GM19467 (cell line): Measurements from ENCODE around the gene STKLD1.

ENCODE experiments used
- ATAC-seq: cut with Tn5 transposase; IDR thresholded peaks from one replicate; pipeline ENCODE4 v1.9.1; 2021; ENCODE audit warnings: mild to moderate bottlenecking, moderate library complexity; ENCODE audit not compliant: unreplicated experiment

The STKLD1 gene

DNA sequence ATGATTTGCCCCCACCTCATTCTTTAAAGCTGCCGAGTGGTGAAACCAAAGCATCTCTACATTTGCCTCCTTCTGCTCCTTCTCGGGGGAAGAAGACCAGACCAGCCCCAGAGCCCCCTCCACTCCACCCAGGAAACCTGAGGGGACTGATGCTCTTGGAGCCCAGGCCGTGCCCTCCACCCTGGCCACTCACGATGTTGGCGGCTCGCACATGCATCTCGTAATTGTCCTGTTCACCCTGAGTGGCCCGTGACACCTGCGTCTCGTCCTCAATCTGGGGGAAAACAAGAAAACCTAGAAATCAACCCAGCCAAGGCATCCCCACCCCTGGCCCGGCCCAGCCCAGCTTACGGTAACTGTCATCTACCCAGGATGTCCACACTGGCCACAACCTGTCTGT lies 31.2 kb upstream of the STKLD1 start:
- no peak for ATAC-seq

DNA sequence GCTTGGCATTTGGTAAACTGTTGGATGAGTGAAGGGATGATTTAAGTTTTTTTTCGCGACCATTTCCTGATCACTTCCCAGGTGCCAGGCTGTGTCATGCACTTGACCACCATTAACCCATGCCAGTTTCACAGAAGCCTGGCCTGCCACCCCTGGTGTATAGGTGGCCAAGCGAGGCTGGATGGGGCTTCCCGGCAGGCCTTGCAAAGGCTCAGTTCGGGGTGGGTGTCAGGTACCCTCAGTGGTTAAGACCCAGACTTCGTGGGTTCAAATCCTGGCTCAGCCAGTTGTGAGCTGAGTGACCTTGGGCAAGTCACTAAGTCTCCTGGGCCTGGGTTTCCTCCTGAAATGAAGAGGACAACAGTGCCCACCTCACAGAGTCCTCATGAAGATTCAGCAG lies 30.6 kb upstream of the STKLD1 start:
- no peak for ATAC-seq

DNA sequence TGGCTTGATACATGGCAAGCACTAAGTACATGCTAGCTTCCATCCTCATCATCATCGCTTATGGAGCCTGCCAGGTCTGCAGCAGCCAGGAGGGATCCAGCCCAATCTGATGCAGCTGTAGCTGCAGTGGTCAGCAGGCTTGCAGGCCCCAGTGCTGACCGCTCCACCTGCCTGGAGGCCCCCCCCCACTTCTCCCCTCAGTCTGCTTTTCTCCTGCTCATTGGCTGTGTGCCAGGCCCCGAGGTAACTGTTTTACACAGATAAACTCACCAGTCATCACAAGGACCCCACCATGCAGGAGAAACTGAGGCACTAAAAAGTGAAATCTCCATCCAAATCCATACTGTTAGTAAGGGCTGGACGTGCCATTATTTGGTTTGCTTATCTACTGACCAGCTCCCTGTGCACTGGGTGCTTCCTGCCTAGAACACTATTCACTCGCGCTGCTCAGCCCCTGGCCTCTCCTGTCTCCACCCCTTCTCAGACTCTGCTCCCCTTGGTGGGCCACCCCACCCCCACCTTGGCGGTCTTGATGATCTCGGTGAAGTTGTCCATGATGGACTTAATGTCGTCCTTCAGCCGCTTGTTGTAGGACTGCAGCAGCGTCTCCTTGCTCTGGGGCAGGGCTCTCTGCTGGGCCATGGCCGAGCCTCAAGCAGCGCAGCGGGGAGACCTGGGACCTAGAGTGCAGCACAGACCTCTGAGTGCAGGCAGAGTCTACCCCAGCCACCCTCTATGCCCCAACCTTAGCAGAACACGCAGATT lies 30.0 kb upstream of the STKLD1 start:
- no peak for ATAC-seq

DNA sequence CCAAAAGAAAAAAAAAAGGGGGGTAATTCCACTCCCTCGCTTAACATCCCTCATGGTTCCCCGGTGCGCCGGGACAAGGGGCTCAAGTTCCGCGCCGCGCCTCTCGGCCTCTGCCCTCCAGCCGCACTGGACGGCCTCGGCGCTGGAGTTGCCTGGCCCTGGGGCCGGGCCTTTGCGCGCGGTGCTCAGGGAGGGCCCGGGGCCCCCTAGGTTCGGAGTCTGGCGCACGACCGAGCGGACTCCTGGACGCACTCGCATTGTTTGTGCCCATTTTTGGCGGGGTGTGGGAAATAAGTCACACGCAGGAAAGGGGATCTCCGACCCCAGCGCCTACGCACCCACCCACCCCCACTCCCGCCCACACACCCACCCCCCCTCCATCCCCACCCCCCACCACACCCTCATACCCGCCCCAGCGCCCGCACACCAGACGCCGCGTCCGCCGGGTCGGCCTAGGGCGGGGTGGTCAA lies 28.6 kb upstream of the STKLD1 start:
- peak; percentile 27 for ATAC-seq

- peak; percentile 72 for ATAC-seq
Observed at GRCh38 chr9:133347985-133348717, 28.0 kb upstream of the STKLD1 start, which contains the start of the genes MED22 and RPL7A. Gene MED22, minus strand, starts transcription at chr9:133348131. Its CDS starts 1,469 bp downstream, at chr9:133346662. Gene RPL7A, plus strand, starts transcription at chr9:133348218. Its CDS starts 26 bp downstream, at chr9:133348244.

DNA sequence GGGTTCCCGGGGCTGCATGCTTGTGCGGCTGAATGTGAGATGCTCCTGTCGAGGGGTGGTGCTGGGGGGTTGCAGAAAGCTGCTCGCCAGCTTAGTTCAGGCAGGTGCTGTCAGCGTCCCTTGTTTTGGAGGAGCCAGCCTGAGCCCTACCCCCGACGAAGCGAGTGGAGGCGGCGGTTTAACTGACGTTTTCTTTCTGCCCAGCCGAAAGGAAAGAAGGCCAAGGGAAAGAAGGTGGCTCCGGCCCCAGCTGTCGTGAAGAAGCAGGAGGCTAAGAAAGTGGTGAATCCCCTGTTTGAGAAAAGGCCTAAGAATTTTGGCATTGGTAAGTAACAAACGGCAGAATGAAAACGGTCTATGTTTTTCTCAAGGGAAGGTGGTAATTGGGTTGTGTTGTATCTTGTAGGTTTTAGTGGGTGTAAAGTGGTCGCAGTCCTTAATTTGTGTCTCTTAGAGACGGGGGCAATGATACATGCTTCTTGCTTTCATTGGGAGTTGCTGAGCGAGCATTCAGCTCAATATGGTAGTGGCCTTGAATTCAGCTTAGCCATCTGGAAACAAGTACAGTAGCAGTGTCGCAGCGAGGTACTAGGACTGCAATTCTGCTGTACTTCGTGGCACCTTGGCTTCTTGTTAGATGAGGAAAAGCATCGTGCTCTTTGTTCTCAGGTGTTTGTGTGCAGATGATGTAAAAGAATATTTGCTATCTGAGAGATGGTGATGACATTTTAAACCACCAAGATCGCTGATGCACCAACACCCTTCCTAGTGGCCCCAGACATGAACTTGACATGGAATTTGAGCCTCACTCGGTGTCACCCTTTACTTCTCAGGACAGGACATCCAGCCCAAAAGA lies 27.2 kb upstream of the STKLD1 start:
- ATAC-seq: no peak

GRCh38 chr9:133349965-133350616 lies 26.1 kb upstream of the STKLD1 start:
- ATAC-seq: no peak

DNA sequence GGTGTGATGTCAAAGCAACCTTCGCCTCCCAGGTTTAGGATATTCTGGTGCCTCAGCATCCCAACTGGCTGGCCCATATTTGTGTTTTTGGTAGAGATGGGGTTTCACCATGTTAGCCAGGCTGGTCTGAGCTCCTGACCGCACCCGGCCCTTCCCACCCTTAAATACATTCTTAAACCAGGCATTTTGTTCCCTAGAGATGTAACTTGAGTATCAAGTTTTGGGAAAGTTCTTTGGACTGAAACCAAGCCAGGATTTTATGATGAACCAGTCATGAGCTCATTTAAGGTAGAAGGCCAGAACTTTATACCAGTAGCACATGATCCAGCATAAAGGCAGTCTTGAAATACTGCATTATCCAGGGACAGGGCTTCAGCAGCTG lies 24.6 kb upstream of the STKLD1 start:
- ATAC-seq: no peak

DNA sequence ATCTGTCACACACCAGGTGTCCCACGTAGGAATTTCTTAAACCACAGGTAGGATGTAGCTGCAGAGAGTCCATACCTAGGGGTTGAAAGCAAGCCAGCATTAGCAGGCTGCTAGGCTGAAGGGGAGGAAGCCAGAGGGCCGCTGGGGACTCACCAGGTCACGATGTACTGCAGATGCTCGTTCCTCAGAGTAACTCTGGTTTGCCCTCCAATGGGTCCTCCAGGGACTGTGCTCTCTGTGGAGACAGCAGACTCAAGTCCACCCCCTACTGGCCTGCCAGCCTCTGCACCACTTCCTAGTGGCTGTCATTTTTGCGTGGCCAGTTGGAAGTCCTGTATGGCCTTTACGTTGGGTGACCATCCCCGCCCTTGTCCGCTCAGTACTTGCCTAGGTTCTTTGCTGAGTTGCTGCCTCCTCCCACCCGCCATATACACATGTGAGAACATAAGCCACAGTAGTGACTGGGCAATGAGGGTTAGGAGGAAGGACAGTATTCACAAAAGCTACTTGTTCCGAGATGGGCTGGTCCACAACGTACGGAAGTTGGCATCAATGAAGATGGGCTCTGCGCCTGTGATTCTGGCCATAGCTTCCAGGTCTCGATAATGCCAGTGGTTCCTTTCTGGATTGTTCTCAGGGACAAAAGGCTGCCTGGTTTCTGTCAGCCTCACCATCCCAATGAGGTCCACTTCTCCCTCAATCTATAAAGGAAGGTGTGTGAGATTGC lies 24.1 kb upstream of the STKLD1 start:
- no peak for ATAC-seq

- no peak for ATAC-seq
Observed at GRCh38 chr9:133352635-133353340, 23.4 kb upstream of the STKLD1 start.

GRCh38 chr9:133353548-133353947 lies 22.6 kb upstream of the STKLD1 start:
- no peak for ATAC-seq

DNA sequence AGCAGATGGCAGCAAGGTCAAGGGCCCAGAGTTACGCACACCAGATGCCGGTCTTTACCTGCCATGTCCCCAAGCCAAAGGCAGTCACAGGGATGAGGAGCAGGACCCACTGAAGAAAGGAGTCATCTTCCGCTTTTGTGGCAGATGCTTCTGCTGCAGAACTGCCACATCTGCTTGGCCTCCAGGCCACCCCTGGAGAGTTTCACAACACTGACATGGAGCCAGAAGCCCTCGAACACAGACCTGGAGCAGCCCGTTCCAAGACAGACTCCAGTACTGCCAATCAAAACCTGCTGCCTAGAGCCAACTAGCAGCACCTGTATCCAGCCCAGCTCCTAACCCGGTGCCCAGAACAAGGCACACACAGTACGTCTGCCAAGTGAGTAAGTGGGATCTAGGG lies 21.4 kb upstream of the STKLD1 start:
- no peak for ATAC-seq

- ATAC-seq: peak; percentile 17
Observed at GRCh38 chr9:133355881-133356357, 20.2 kb upstream of the STKLD1 start.

DNA sequence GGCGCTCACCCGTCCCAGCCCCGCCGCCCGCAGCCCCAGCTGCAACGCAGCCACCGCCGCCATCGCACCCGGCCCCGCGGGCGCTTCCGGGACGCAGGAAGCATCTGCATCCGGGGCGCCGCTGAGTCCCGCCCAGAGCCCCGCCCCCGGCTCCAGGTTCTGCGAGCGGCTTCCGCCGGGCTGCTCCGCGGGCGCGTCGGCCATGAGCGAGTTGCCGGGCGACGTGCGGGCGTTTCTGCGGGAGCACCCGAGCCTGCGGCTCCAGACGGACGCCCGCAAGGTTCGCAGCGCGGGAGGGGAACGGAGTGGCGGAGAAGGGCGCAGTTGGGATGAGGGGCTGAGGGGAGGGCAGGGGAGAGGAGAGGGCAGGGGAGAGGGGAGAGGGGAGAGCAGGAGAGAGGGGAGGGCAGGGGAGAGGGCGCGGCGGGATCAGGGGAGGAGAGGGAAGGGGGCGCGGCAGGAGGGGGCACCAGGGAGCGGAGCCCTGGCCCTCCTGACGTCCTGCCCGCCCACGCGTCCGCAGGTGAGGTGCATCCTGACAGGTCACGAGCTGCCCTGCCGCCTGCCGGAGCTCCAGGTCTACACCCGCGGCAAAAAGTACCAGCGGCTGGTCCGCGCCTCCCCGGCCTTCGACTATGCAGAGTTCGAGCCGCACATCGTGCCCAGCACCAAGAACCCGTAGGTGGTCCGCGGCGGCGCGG lies 19.6 kb upstream of the STKLD1 start, which contains the start of the genes SURF1 and SURF2:
SURF1 (minus strand) TSS at position 97 of the 701 bp plus-strand sequence; CDS start at position 63, 34 bp downstream.
SURF2 (plus strand) TSS at position 160 of the 701 bp plus-strand sequence; CDS start at position 203, 43 bp downstream.
- peak; percentile 43 for ATAC-seq

- no peak for ATAC-seq
Observed at GRCh38 chr9:133357656-133358055, 18.5 kb upstream of the STKLD1 start.

DNA sequence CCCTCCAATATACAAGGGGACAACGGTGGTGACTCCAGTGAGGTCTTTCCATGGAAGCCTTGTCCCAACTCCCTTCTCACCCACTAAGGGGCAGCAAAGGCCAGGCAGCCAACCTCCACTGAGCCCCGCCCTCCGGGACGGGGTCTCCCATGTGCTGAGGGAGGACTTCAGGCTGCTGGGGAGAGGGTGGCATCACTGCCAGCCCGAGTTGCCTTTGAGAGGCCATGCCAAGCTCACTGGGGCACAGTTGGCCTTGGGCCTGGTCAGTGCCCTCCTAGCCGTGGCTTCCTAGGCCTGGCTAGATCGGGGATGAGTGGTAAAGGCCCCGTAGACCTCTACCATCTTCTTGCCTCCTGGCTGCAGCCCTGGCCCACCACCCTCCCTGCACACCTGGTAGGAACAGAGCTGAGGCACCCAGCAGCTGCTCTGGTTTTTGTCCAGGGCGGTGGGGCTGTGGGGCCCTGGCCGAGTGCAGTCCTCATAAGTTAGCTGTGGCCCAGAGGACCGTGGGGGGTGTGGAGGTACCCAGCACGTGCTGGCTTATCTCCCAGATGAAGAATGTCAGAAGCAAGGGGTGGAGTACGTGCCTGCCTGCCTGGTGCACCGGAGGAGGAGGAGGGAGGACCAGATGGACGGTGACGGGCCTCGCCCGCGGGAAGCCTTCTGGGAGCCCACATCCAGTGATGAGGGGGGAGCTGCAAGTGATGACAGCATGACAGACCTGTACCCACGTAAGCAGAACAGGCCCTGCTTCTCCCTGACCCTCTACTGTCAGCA lies 16.6 kb upstream of the STKLD1 start:
- no peak for ATAC-seq
